Activated effector memory CD4-positive, alpha-beta T cell treated with Interleukin-2 at 50 U/mL for 16 hours (primary cell): ENCODE measurements around the gene ANGPTL4.
"Not testable (repeated sequence)": the region's sequence is repeated elsewhere in the genome, so short reads cannot be mapped to it uniquely, and the experiment has no call there.

Experiments used
- DNase-seq: peaks from one replicate; pipeline ENCODE4 v3.0.0-alpha.2; 2020

Gene ANGPTL4

GRCh38 chr19:8391198-8392016 is 27.5 kb downstream of the ANGPTL4 start:
- no peak for DNase-seq

- DNase-seq, result no peak
Observed at GRCh38 chr19:8392017-8392591, 28.1 kb downstream of the ANGPTL4 start.

- DNase-seq, result no peak
Observed at GRCh38 chr19:8393192-8393870, 29.4 kb downstream of the ANGPTL4 start.

GRCh38 chr19:8393871-8394250 is 29.9 kb downstream of the ANGPTL4 start:
- DNase-seq, result no peak

GRCh38 chr19:8395621-8396082 is 31.7 kb downstream of the ANGPTL4 start:
- no peak for DNase-seq

- no peak for DNase-seq
Observed at GRCh38 chr19:8396185-8396562, 32.2 kb downstream of the ANGPTL4 start.

GRCh38 chr19:8396563-8397203 is 32.7 kb downstream of the ANGPTL4 start:
- peak; percentile 59 for DNase-seq

GRCh38 chr19:8397271-8397670 is 33.3 kb downstream of the ANGPTL4 start:
- DNase-seq, result no peak

GRCh38 chr19:8397746-8398310 is 33.9 kb downstream of the ANGPTL4 start:
- DNase-seq, result no peak

GRCh38 chr19:8398311-8398771 is 34.4 kb downstream of the ANGPTL4 start:
- DNase-seq, result no peak

- no peak for DNase-seq
Observed at GRCh38 chr19:8399681-8400188, 35.8 kb downstream of the ANGPTL4 start.

- no peak for DNase-seq
Observed at GRCh38 chr19:8401981-8402411, 38.0 kb downstream of the ANGPTL4 start.

- no peak for DNase-seq
Observed at GRCh38 chr19:8403098-8403819, 39.3 kb downstream of the ANGPTL4 start.

- no peak for DNase-seq
Observed at GRCh38 chr19:8403820-8404109, 39.8 kb downstream of the ANGPTL4 start.

- no peak for DNase-seq
Observed at GRCh38 chr19:8404391-8405151, 40.6 kb downstream of the ANGPTL4 start.

- not testable (repeated sequence) for DNase-seq
Observed at GRCh38 chr19:8410718-8411117, 46.8 kb downstream of the ANGPTL4 start.

- DNase-seq, result peak; percentile 98
Observed at GRCh38 chr19:8412783-8413628, 49.1 kb downstream of the ANGPTL4 start, which contains the start of gene MARCHF2. Gene MARCHF2 (plus strand): TSS chr19:8413305. CDS start chr19:8421841, 8,536 bp downstream.

GRCh38 chr19:8413629-8413995 is 49.7 kb downstream of the ANGPTL4 start:
- no peak for DNase-seq

GRCh38 chr19:8416796-8417195 is 52.8 kb downstream of the ANGPTL4 start:
- no peak for DNase-seq
